HepG2 (cell line): ENCODE results near the gene CLDND2. TPM values are rescaled to one million over a fixed set of nuclear protein-coding genes. Genes with fewer than 3 reads are reported as not detected.

Source experiments
- CEBPG ChIP-seq: IDR thresholded peaks from 2 replicates; pipeline ENCODE4 v1.6.1; 2016
- E2F5 ChIP-seq: sonication (generic); formaldehyde crosslinking; conservative IDR thresholded peaks from 2 replicates; pipeline ENCODE4 v1.4.0; 2020; ENCODE audit warnings: missing genetic modification reagents
- GTF3A ChIP-seq: sonication (generic); formaldehyde crosslinking; conservative IDR thresholded peaks from 2 replicates; pipeline ENCODE4 v1.4.0; 2020; ENCODE audit warnings: mild to moderate bottlenecking, missing genetic modification reagents
- IRF1 ChIP-seq: sonication (generic); formaldehyde crosslinking; IDR thresholded peaks from 2 replicates; pipeline ENCODE4 v1.4.0; 2020; ENCODE audit warnings: low read depth, mild to moderate bottlenecking, missing genetic modification reagents
- KDM1A ChIP-seq: IDR thresholded peaks from 2 replicates; pipeline ENCODE4 v1.6.1; 2016; ENCODE audit warnings: missing compliant biosample characterization
- KDM2A ChIP-seq: sonication (generic); formaldehyde crosslinking; IDR thresholded peaks from 2 replicates; pipeline ENCODE4 v1.4.0; 2020; ENCODE audit warnings: low read depth, missing genetic modification reagents, borderline replicate concordance
- MED13 ChIP-seq: sonication (generic); formaldehyde crosslinking; IDR thresholded peaks from 2 replicates; pipeline ENCODE4 v1.5.0; 2020; ENCODE audit warnings: missing genetic modification reagents
- MTA1 ChIP-seq: sonication (generic); formaldehyde crosslinking; IDR thresholded peaks from 2 replicates; pipeline ENCODE4 v1.4.0; 2020; ENCODE audit warnings: missing genetic modification reagents, mild to moderate bottlenecking, borderline replicate concordance
- MTF1 ChIP-seq: sonication (generic); formaldehyde crosslinking; IDR thresholded peaks from 2 replicates; pipeline ENCODE4 v1.5.0; 2020; ENCODE audit warnings: missing genetic modification reagents
- NCOA5 ChIP-seq: sonication (generic); formaldehyde crosslinking; IDR thresholded peaks from 2 replicates; pipeline ENCODE4 v1.4.0; 2020; ENCODE audit warnings: missing genetic modification reagents
- NPAS2 ChIP-seq: sonication (generic); formaldehyde crosslinking; IDR thresholded peaks from 2 replicates; pipeline ENCODE4 v1.8.0; 2022; ENCODE audit warnings: mild to moderate bottlenecking, missing genetic modification reagents, borderline replicate concordance
- PAX8 ChIP-seq: sonication (generic); formaldehyde crosslinking; IDR thresholded peaks from 2 replicates; pipeline ENCODE4 v1.8.0; 2022; ENCODE audit warnings: mild to moderate bottlenecking, missing genetic modification reagents, borderline replicate concordance
- PRDM4 ChIP-seq: sonication (generic); formaldehyde crosslinking; IDR thresholded peaks from 2 replicates; pipeline ENCODE4 v1.9.0; 2021; ENCODE audit warnings: missing genetic modification reagents, borderline replicate concordance
- RAD51 ChIP-seq: fragments of 450-650 bp; IDR thresholded peaks from 2 replicates; pipeline ENCODE4 v1.6.1; 2016; ENCODE audit warnings: borderline replicate concordance
- SUZ12 ChIP-seq: fragments of 150-350 bp; IDR thresholded peaks from 2 replicates; pipeline ENCODE4 v1.6.1; 2014; ENCODE audit warnings: low read depth, low read length
- TEAD2 ChIP-seq: sonication (generic); formaldehyde crosslinking; IDR thresholded peaks from 2 replicates; pipeline ENCODE4 v1.9.0; 2021; ENCODE audit warnings: missing genetic modification reagents
- TRIM22 ChIP-seq: fragments of 450-650 bp; IDR thresholded peaks from 2 replicates; pipeline ENCODE4 v1.6.1; 2017
- ZBTB26 ChIP-seq: IDR thresholded peaks from 2 replicates; pipeline ENCODE4 v1.6.1; 2016; ENCODE audit warnings: missing compliant biosample characterization, missing genetic modification reagents, borderline replicate concordance
- ZBTB7A ChIP-seq: sonication (generic); formaldehyde crosslinking; IDR thresholded peaks from 2 replicates; pipeline ENCODE4 v1.8.0; 2022; ENCODE audit warnings: mild to moderate bottlenecking, missing genetic modification reagents
- ZNF317 ChIP-seq: sonication (generic); formaldehyde crosslinking; IDR thresholded peaks from 2 replicates; pipeline ENCODE4 v1.5.0; 2020; ENCODE audit warnings: mild to moderate bottlenecking, missing genetic modification reagents
- ZNF432 ChIP-seq: sonication (generic); formaldehyde crosslinking; IDR thresholded peaks from 2 replicates; pipeline ENCODE4 v1.5.0; 2020; ENCODE audit warnings: missing genetic modification reagents, mild to moderate bottlenecking, borderline replicate concordance
- ZNF784 ChIP-seq: sonication (generic); formaldehyde crosslinking; IDR thresholded peaks from 2 replicates; pipeline ENCODE4 v1.5.1; 2020; ENCODE audit warnings: missing genetic modification reagents, mild to moderate bottlenecking, borderline replicate concordance
- polyA plus RNA-seq, 8 experiments: library from polyadenylated mRNA; depleted of rRNA in 3 of 8; stranded (reverse) in 7 of 8; unstranded in 1 of 8; fragments of >200 nt; fragmentation: Illumina TruSeq in 4 of 8; extraction: Trizol in 4 of 8; gene quantifications; 2 replicates each; pipeline versions ENCODE4 v1.2.1 to v1.2.3, GENCODE V29; 2011 to 2016; ENCODE audit warnings: low read depth in 4 of 8, missing spikeins in 1 of 8, mixed read lengths in 1 of 8; ENCODE audit not compliant: insufficient read depth in 1 of 8
- total RNA-seq, 5 experiments: library from RNA; depleted of rRNA; stranded (reverse); fragments of >200 nt; fragmentation: Illumina TruSeq; extraction: Trizol; gene quantifications; 2 replicates each; pipeline ENCODE4 v1.2.3, GENCODE V29; 2016; ENCODE audit warnings: low read depth in 1 of 5

The CLDND2 gene
- total and polyA plus RNA-seq, 2 of the 13 experiments (the other 11 are each of a cell fraction or from before 2014, with no cell fraction given), result 0.84 to 1.8 TPM

GRCh38 chr19:51365965-51366388, 2.8 kb downstream of the CLDND2 start, which contains the start of gene ETFB (continued):
- TF ChIP-seq ZNF784 (CRISPR knock-in tag), result no peak
- TF ChIP-seq ZBTB26 (CRISPR knock-in tag), result no peak
- no peak for TF ChIP-seq GTF3A (CRISPR knock-in tag)
- no peak; the same call in 1 of the 2 replicates for TF ChIP-seq MED13 (CRISPR knock-in tag)
- no peak for TF ChIP-seq ZNF432 (CRISPR knock-in tag)
- no peak for TF ChIP-seq MTF1 (CRISPR knock-in tag)
- 0 out of 2 replicates have a peak, but pooled peaks have one; percentile 19 for TF ChIP-seq ZNF317 (CRISPR knock-in tag)
- peak; percentile 18; the same call in 1 of the 2 replicates for TF ChIP-seq ZBTB7A (CRISPR knock-in tag)
- TF ChIP-seq MTA1 (CRISPR knock-in tag), result no peak
- TF ChIP-seq PRDM4, result no peak
- no peak for TF ChIP-seq TRIM22
- TF ChIP-seq PAX8 (CRISPR knock-in tag), result no peak
- no peak for TF ChIP-seq RAD51
- no peak for TF ChIP-seq IRF1
- no peak for TF ChIP-seq KDM2A
- TF ChIP-seq TEAD2, result 0 out of 2 replicates have a peak, but pooled peaks have one; percentile 17
- TF ChIP-seq KDM1A (CRISPR knock-in tag), result no peak
- no peak for TF ChIP-seq SUZ12
- no peak for TF ChIP-seq CEBPG
- no peak for TF ChIP-seq NPAS2 (CRISPR knock-in tag)
- TF ChIP-seq NCOA5 (CRISPR knock-in tag), result no peak
- no peak for TF ChIP-seq E2F5 (CRISPR knock-in tag)
